Coronary artery (tissue), 2 donors: ENCODE results near the gene CDK19.

Experiments
- DNase-seq: peaks from one replicate; pipeline ENCODE4 v3.0.0-alpha.2; 2017; ENCODE audit warnings: low spot score
- H3K27ac ChIP-seq, 2 donors: fragments of 200-600 bp; sonication (generic); one replicate each; pipeline ENCODE4 v1.5.1; 2016 to 2019
- H3K4me3 ChIP-seq: fragments of 200-600 bp; sonication (generic); 2 replicates; pipeline ENCODE4 v1.5.1; 2016; ENCODE audit warnings: mild to moderate bottlenecking, moderate library complexity
- TF ChIP-seq, protein P1 (sequence below): fragments of 200-600 bp; sonication (generic); IDR thresholded peaks from one replicate; pipeline ENCODE4 v1.5.1; 2019; ENCODE audit warnings: antibody characterized with exemption

CDK19 gene

DNA sequence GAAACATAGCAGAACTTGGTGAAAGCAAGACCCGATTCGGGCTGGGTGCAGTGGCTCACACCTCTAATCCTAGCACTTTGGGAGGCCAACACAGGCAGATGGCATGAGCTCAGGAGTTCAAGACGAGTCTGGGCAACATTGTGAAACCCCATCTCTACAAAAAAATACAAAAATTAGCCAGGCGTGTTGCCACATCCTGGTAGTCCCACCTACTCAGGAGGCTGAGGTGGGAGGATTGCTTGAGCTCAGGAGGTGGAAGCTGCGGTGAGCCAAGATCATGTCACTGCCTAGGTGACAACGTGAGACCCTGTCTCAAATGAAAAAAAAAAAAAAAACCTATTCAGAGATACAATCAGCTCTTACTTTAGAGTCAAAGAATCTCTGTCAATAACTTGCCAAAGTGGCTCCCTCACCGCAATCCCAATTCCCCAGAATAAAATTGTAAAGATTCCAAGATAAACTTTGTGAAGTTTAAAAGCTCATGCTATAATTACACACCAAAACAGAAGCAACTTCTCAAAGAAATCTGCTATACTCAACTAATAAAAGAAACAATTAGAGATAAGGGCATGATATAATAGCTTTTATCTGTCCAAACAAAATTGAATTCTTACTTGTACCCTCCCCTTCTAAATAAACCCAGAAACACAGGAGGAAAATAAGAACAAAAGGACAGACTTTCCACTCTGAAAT, 33.6 kb downstream of the CDK19 start:
- no peak overlapping the region for H3K4me3 ChIP-seq
- DNase-seq: no peak
- H3K27ac ChIP-seq: no peak overlapping the region
- TF ChIP-seq, protein P1, sequence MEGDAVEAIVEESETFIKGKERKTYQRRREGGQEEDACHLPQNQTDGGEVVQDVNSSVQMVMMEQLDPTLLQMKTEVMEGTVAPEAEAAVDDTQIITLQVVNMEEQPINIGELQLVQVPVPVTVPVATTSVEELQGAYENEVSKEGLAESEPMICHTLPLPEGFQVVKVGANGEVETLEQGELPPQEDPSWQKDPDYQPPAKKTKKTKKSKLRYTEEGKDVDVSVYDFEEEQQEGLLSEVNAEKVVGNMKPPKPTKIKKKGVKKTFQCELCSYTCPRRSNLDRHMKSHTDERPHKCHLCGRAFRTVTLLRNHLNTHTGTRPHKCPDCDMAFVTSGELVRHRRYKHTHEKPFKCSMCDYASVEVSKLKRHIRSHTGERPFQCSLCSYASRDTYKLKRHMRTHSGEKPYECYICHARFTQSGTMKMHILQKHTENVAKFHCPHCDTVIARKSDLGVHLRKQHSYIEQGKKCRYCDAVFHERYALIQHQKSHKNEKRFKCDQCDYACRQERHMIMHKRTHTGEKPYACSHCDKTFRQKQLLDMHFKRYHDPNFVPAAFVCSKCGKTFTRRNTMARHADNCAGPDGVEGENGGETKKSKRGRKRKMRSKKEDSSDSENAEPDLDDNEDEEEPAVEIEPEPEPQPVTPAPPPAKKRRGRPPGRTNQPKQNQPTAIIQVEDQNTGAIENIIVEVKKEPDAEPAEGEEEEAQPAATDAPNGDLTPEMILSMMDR: no peak

DNA sequence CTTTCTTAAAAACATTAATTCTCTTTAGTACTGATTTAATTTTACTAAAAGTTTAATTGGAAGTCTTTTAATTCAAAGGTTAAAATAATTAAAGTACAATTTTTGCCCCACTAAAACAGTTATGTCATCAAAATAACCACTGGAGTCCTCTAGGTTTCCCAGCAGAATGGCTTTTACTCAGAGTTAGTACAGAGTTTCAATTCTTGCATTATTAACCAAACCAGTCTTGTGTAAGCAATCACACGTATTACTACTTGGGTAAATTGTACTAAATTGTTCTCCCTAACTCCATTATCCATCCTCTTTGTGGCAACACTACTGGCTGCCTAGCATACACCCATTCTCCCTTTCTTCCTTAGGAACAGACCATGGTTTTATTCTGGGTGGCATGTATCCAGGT, 36.9 kb downstream of the CDK19 start:
- no peak for DNase-seq
- Histone ChIP-seq H3K27ac (no peak overlapping the region), H3K4me3 (no peak overlapping the region)
- TF ChIP-seq, protein P1: no peak

DNA sequence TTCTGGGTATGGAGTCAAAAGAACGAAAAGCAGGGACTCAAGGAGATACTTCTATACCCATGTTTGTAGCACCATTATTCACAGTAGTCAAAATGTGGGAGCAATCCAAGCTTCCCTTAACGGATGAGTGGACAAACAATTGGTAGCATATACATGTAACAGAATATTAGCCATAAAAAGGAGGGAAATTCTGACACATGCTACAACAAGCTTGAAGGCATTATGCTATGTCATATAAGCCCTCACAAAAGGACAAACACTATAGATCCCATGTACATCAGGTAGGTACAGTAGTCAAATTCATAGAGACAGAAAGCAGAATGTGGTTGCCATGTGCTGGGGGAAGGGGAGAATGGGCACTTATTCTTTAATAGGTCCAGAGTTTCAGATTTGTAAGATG, 37.6 kb downstream of the CDK19 start:
- TF ChIP-seq, protein P1: no peak
- Histone ChIP-seq H3K4me3 (no peak overlapping the region), H3K27ac (no peak overlapping the region)
- DNase-seq: no peak

DNA sequence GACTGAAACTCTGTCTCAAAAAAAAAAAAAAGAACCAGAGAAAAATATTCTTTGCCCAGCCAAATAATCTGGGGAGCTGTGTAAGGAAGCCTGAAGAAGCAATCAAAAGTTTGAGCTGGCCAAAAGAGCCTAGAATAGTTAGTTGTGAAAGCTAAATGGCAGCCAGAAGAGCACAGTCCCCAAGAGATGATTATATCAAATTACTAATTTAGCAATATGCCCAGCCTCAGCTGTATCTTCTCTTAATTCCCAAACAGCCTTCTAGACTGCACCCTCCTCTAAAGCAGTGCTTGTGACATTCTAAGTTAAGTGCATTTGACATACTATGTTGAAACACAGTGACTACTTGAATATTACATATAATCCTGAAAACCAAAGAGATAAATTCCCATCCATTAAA, 38.9 kb downstream of the CDK19 start:
- TF ChIP-seq, protein P1: no peak
- Histone ChIP-seq H3K27ac (no peak overlapping the region), H3K4me3 (no peak overlapping the region)
- DNase-seq: no peak

DNA sequence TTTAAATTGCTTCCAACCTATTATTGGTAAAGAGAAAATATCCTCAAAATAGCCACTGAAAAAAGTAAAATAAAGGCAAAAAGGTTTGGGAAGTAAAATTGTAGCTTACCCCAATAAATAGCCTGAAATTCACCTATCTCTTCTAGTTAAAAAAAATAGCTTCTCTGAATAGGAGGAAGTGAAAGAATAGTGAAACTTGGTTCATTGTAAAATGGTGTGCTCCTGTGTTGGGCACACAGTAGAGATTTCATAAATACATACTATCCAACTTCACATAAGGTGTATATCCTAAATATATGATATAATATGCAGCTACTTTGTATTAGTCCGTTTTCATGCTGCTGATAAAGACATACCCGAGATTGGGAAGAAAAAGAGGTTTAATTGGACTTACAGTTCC, 45.3 kb downstream of the CDK19 start:
- TF ChIP-seq, protein P1: no peak
- Histone ChIP-seq H3K4me3 (no peak overlapping the region), H3K27ac (no peak overlapping the region)
- no peak for DNase-seq

DNA sequence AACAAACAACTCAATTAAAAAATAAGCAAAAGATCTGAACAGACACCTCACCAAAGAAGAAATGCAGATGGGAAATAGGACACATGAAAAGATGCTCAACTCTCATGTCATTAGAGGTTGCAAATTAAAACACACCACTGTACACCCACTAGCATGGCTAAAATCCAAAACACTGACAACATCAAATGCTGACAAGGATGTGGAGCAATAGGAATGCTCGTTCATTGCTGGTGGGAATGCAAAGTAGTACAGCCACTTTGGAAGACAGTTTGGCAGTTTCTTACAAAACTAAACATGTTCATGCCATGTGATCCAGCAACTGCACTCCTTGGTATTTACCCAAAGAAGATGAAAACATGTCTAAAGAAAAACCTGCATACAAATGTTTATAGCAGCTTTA, 47.2 kb downstream of the CDK19 start:
- H3K4me3 ChIP-seq: no peak overlapping the region
- H3K27ac ChIP-seq: no peak overlapping the region
- DNase-seq: no peak
- TF ChIP-seq, protein P1: no peak

DNA sequence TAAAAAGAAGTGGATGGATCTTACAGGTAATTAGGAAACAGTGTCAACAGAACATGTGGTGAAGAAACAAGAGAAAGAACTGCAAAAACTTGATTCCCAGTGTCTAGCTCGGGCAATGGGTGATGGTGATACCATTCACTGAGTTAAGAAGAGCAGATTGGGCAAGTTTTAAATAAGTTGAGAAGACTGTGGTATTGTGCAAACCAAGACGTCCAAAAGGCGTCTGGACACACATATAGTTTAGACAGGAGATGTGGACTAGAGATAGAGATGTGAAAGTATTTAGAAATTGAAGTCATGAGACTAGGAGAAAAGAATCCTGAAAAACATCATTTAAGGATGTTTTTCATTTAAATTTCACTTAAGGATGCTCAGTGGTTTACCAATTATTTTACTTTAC, 53.9 kb downstream of the CDK19 start:
- no peak overlapping the region for H3K27ac ChIP-seq

More for the DNA sequence above, 53.9 kb downstream of the CDK19 start:
- no peak overlapping the region for H3K4me3 ChIP-seq
- no peak for DNase-seq
- TF ChIP-seq, protein P1: no peak
